NCI-H146 treated with DMSO at 0.1 percent for 48 hours (cell line): ENCODE results near the gene PER2.
A peak's percentile ranks its signal among the peaks of the same experiment; 100 is the strongest.
"Not testable (repeated sequence)": the region's sequence is repeated elsewhere in the genome, so short reads cannot be mapped to it uniquely, and the experiment has no call there.

ENCODE experiments used
- DNase-seq: peaks from one replicate; lab custom pipeline; 2025; ENCODE audit not compliant: unreplicated experiment; lab: John Stamatoyannopoulos, UW

PER2 gene, protein sequence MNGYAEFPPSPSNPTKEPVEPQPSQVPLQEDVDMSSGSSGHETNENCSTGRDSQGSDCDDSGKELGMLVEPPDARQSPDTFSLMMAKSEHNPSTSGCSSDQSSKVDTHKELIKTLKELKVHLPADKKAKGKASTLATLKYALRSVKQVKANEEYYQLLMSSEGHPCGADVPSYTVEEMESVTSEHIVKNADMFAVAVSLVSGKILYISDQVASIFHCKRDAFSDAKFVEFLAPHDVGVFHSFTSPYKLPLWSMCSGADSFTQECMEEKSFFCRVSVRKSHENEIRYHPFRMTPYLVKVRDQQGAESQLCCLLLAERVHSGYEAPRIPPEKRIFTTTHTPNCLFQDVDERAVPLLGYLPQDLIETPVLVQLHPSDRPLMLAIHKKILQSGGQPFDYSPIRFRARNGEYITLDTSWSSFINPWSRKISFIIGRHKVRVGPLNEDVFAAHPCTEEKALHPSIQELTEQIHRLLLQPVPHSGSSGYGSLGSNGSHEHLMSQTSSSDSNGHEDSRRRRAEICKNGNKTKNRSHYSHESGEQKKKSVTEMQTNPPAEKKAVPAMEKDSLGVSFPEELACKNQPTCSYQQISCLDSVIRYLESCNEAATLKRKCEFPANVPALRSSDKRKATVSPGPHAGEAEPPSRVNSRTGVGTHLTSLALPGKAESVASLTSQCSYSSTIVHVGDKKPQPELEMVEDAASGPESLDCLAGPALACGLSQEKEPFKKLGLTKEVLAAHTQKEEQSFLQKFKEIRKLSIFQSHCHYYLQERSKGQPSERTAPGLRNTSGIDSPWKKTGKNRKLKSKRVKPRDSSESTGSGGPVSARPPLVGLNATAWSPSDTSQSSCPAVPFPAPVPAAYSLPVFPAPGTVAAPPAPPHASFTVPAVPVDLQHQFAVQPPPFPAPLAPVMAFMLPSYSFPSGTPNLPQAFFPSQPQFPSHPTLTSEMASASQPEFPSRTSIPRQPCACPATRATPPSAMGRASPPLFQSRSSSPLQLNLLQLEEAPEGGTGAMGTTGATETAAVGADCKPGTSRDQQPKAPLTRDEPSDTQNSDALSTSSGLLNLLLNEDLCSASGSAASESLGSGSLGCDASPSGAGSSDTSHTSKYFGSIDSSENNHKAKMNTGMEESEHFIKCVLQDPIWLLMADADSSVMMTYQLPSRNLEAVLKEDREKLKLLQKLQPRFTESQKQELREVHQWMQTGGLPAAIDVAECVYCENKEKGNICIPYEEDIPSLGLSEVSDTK (N-terminal part only)

GRCh38 chr2:238287737-238288649 is at the start of gene PER2:
PER2 (minus strand) TSS chr2:238288610; CDS start chr2:238277936, 10,674 bp downstream.
- peak; percentile 27 for DNase-seq

GRCh38 chr2:238337846-238338245 is 49.4 kb upstream of the PER2 start:
- no peak for DNase-seq

DNA sequence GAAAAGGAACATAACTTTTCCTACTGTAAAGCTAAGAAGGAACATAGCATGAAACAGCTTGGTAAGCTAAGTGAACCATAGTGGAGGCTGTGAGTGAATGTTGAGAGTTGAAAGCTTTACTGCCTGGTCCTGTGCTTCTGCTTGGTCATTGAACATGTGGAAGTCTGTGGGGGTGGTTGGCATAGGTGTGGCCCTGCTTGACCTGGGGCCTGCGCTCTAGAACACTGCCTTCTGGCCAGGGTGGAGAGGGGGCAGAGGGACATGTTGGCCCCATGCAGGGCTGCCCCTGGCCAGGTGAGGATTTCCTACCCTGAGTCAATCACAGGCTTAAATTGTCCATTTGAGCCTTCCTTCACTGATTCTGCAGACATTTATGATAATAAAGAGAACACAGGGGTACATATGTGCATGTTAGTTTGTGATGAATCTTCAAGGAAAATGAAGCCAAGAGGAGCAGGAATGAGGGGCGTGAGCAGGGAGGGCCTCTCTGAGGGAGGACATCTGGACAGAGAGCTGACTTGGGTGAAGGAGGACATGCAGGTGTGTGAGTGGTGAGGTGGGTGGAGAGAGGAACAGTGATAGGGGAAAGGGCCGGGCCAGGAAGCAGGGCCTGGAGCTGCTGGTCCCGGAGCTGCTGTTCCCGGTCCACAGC is 48.5 kb upstream of the PER2 start:
- DNase-seq = no peak

DNA sequence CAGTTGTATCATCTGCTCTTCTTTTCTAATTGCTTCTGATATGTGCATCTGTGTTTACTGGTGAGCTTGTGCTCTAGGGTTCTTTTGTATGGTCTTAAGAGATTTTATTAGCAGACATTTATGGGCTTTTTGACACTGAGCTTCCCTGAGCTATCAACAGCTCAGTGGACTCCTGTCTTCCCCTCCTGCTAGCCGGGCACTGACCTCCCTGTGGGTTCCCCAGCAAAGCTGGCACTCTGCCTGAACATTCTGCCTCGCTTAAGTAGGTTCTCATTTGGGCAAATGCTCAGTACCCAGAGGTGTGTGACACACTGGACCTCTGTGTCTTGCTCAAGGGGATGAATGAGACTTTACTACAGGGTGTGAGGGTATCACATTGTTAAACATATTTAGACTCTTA is 47.7 kb upstream of the PER2 start:
- no peak for DNase-seq

DNA sequence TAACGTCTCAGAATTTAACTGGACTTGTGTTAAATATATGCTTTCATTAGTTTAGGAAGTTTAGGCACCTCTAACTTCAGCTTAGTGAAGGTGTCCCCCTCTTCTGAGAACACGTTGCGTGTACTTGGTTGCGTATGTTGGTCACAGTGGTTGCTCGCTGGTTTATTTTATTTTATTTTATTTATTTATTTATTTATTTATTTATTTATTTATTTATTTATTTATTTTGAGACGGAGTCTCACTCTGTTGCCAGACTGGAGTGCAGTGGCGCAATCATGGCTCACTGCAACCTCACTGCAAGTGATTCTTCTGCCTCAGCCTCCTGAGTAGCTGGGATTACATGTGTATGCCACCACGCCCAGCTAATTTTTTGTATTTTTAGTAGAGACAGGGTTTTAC is 47.2 kb upstream of the PER2 start:
- not testable (repeated sequence) for DNase-seq

DNA sequence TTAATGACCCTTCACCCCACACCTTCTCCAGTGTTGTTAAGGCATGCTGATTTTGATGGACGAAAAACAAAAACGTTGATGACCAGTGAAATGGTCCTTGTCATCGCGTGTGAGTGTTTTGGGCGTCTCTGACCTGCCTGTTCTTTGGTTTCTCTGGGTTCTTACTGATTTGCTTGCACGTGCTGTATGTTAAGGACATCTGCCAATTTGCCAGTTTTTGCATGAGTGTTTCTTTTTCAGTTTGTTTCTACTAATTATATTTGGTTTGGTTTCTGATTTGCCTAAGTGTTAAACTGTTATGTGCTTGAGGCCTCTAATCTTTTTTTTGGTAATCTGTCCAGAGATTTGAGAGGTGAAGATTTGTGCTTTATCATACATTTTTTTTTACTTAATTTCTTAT is 46.5 kb upstream of the PER2 start:
- no peak for DNase-seq

- DNase-seq = no peak
Observed at GRCh38 chr2:238331916-238332315, 43.5 kb upstream of the PER2 start.

DNA sequence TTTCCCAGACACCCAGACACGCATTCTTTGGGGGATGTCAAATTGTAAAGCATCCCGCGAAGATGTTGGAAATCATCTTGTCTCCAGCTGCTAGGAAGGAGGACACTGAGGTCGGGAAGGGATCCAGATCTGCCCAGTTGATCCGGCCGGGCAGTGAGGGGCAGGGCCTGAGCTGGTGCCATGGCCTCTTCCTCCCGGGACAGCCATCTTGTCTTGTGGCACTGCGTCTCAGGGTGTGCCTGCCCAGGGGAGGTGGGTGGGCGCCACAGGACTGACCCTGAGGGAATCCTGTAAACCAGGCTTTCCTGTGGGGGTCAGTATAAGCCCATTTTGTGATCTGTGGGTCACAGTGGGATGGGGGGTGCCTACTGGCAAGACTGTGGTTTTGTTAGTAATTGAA is 42.0 kb upstream of the PER2 start:
- no peak for DNase-seq

DNA sequence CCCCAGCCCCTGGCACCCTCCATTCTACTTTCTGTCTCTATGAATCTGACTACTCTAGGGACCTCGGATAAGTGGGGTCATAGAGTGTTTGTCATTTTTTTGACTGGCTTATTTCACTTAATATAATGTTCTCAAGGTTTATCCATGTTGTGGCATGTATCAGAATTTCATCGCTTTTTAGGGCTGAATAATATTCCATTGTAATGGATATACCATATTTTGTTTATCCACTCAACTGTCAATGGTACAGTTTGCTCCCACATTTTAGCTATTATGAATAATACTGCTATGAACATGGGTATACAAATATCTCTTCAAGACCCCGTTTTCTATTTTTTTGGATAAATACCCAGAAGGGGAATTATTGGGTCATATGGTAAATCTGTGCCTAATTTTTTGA is 39.3 kb upstream of the PER2 start:
- DNase-seq = no peak

DNA sequence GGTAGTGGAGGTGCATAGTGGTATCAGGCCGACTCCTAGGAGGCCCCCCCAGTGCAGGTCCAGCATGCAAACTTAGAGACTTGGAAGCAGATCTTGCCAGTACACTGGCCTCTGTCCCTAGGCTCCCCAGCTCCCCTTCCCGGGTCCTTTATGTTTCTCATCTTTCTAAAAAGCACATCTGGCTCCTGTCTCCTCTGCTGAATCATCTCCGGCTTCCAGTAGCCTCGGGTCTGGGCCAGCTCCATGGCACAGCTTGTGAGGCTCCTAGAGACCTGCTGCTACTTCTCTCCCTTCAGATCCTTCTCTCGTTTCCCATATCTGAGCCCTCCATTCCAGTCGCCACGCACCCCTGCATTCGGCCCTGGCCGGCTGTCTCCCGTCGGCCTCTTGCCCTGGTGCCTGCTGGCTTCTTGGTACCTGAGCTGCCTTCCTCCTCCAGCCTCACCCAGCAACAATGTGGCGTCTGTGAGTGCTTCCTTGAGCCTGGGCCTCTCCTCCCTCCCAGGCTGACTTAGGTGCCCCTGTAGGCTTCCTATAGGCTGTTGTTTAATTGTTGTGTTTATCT is 38.5 kb upstream of the PER2 start:
- no peak for DNase-seq

- DNase-seq = no peak
Observed at GRCh38 chr2:238325694-238326093, 37.3 kb upstream of the PER2 start.

GRCh38 chr2:238324248-238324647 is 35.8 kb upstream of the PER2 start:
- not testable (repeated sequence) for DNase-seq

GRCh38 chr2:238322001-238322411 is 33.6 kb upstream of the PER2 start:
- DNase-seq = no peak

DNA sequence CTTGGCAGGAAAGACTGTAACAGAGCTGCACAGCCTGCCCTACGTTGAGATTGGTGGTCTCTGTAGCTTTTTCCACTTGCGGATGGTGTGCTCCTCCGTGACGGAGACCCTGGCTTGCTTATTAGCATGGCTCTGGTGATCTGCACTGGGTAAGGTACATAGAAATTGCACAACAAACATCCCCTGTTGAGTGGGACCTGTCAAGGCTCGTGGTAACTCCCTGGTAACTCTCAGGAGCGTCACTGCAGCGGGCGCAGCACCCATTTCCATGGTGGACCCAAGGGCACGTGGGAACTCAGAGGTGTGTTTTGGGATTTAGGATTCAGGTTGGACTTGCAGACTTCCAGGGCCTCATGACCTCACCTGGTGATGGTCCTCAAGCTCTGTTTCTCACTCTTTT is 33.1 kb upstream of the PER2 start:
- DNase-seq = no peak

GRCh38 chr2:238320648-238321281 is 32.4 kb upstream of the PER2 start:
- DNase-seq = no peak

GRCh38 chr2:238320246-238320647 is 31.8 kb upstream of the PER2 start, which contains the start of gene TRAF3IP1:
TRAF3IP1 (plus strand) TSS chr2:238320518; CDS start chr2:238320663, 145 bp downstream.
- DNase-seq = peak; percentile 57

- DNase-seq = no peak
Observed at GRCh38 chr2:238315031-238315595, 26.7 kb upstream of the PER2 start.

GRCh38 chr2:238314576-238314975 is 26.2 kb upstream of the PER2 start:
- DNase-seq = no peak

- DNase-seq = no peak
Observed at GRCh38 chr2:238313991-238314350, 25.6 kb upstream of the PER2 start.
